IMR-90 (cell line): ENCODE measurements around the gene SEMA4D. TPM values are rescaled to one million over a fixed set of nuclear protein-coding genes. Genes with fewer than 3 reads are reported as not detected.

Experiments
- ATAC-seq: fragments of 200-7000 bp; cut with Tn5 transposase; 2 replicates; pipeline ENCODE4 v1.9.1; 2020; ENCODE audit warnings: low read depth, mild to moderate bottlenecking, moderate library complexity
- BruUV-seq: library from RNA; stranded (reverse); fragments of 400-500 nt; replicated peaks from 2 replicates; lab custom pipeline; 2021; lab: Mats Ljungman, UMichigan
- CTCF ChIA-PET: fragments of 300-600 bp; formaldehyde crosslinking; extraction: SDS; loops from one replicate; lab custom pipeline; 2021; ENCODE audit warnings: antibody characterized with exemption; lab: Yijun Ruan, JAX
- POLR2A ChIA-PET: fragments of 300-600 bp; sonication (Branson Sonifier 250); formaldehyde crosslinking; loops from one replicate; lab custom pipeline; 2022; ENCODE audit warnings: antibody characterized with exemption; ENCODE audit not compliant: unreplicated experiment; lab: Charles Lee
- DNase-seq: peaks from one replicate; pipeline ENCODE4 v3.0.0; 2013
- H2AFZ ChIP-seq: replicated peaks from 2 replicates; pipeline ENCODE3; 2013; ENCODE audit warnings: low read length, mild to moderate bottlenecking; ENCODE audit not compliant: poor library complexity
- H2AK5ac ChIP-seq: 2 replicates; pipeline ENCODE4 v1.6.1; 2013; ENCODE audit warnings: low read depth, low read length, inconsistent platforms
- H2AK9ac ChIP-seq: replicated peaks from 2 replicates; pipeline ENCODE3; 2013; ENCODE audit warnings: mild to moderate bottlenecking, low read depth, low read length, moderate library complexity; ENCODE audit not compliant: poor library complexity
- H2BK120ac ChIP-seq: 2 replicates; pipeline ENCODE4 v1.6.1; 2013; ENCODE audit warnings: low read depth, low read length, inconsistent platforms
- H2BK15ac ChIP-seq: 3 replicates; pipeline ENCODE4 v1.6.1; 2013; ENCODE audit warnings: low read depth, low read length, inconsistent platforms
- H2BK20ac ChIP-seq: 2 replicates; pipeline ENCODE4 v1.6.1; 2013; ENCODE audit warnings: low read depth, mild to moderate bottlenecking, inconsistent platforms, low read length, moderate library complexity
- H2BK5ac ChIP-seq: 2 replicates; pipeline ENCODE4 v1.6.1; 2013; ENCODE audit warnings: mild to moderate bottlenecking, low read depth, low read length, inconsistent platforms; ENCODE audit not compliant: poor library complexity, severe bottlenecking
- H3K14ac ChIP-seq: replicated peaks from 2 replicates; pipeline ENCODE4 v1.6.1; 2013; ENCODE audit warnings: low read depth, low read length, inconsistent platforms
- H3K18ac ChIP-seq: 2 replicates; pipeline ENCODE4 v1.6.1; 2013; ENCODE audit warnings: low read depth, low read length, control low read depth
- H3K23ac ChIP-seq: 2 replicates; pipeline ENCODE4 v1.6.1; 2013; ENCODE audit warnings: low read depth, low read length, inconsistent platforms
- H3K27ac ChIP-seq: 2 replicates; pipeline ENCODE4 v1.5.1; 2013; ENCODE audit warnings: mild to moderate bottlenecking, control low read depth, low read length; ENCODE audit not compliant: insufficient read depth
- H3K27me3 ChIP-seq: 2 replicates; pipeline ENCODE4 v1.6.1; 2013; ENCODE audit warnings: low read length; ENCODE audit not compliant: control insufficient read depth, insufficient read depth
- H3K36me3 ChIP-seq: 2 replicates; pipeline ENCODE4 v1.6.1; 2013; ENCODE audit warnings: low read length, mixed read lengths; ENCODE audit not compliant: control insufficient read depth, insufficient read depth
- H3K4ac ChIP-seq: 2 replicates; pipeline ENCODE4 v1.6.1; 2013; ENCODE audit warnings: low read depth, low read length, inconsistent platforms
- H3K4me1 ChIP-seq: 2 replicates; pipeline ENCODE4 v1.6.1; 2013; ENCODE audit warnings: low read length, mixed read lengths; ENCODE audit not compliant: control insufficient read depth, insufficient read depth
- H3K4me2 ChIP-seq: 2 replicates; pipeline ENCODE4 v1.6.1; 2013; ENCODE audit warnings: low read depth, mild to moderate bottlenecking, control low read depth, low read length, moderate library complexity
- H3K4me3 ChIP-seq: 2 replicates; pipeline ENCODE4 v1.5.1; 2013; ENCODE audit warnings: low read depth, mild to moderate bottlenecking, control low read depth, low read length, moderate library complexity; ENCODE audit not compliant: insufficient read depth
- H3K56ac ChIP-seq: 2 replicates; pipeline ENCODE4 v1.6.1; 2013; ENCODE audit warnings: low read length, inconsistent platforms; ENCODE audit not compliant: insufficient read depth; ENCODE audit errors: extremely low read depth
- H3K79me1 ChIP-seq, 2 experiments: 2 replicates each; pipeline ENCODE4 v1.6.1; 2013; ENCODE audit warnings: low read length in 2 of 2, inconsistent platforms in 1 of 2, low read depth in 1 of 2
- H3K9ac ChIP-seq: 2 replicates; pipeline ENCODE4 v1.6.1; 2013; ENCODE audit warnings: low read depth, low read length, control low read depth
- H3K9me1 ChIP-seq: 2 replicates; pipeline ENCODE4 v1.6.1; 2013; ENCODE audit warnings: low read length, inconsistent platforms; ENCODE audit not compliant: insufficient read depth
- H3K9me3 ChIP-seq: 2 replicates; pipeline ENCODE4 v1.6.1; 2013; ENCODE audit warnings: low read length; ENCODE audit not compliant: control insufficient read depth, insufficient read depth
- H4K20me1 ChIP-seq: 2 replicates; pipeline ENCODE4 v1.6.1; 2013; ENCODE audit warnings: low read length, inconsistent platforms; ENCODE audit not compliant: insufficient read depth
- H4K5ac ChIP-seq: 2 replicates; pipeline ENCODE4 v1.6.1; 2013; ENCODE audit warnings: mild to moderate bottlenecking, low read depth, low read length, control low read depth
- H4K8ac ChIP-seq, 2 experiments: 2 replicates each; pipeline ENCODE4 v1.6.1; 2013; ENCODE audit warnings: low read depth in 2 of 2, low read length in 2 of 2, control low read depth in 1 of 2, inconsistent platforms in 1 of 2
- H4K91ac ChIP-seq: 2 replicates; pipeline ENCODE4 v1.6.1; 2013; ENCODE audit warnings: low read depth, low read length, inconsistent platforms; ENCODE audit not compliant: insufficient read depth
- BHLHE40 ChIP-seq: fragments of 150-350 bp; IDR thresholded peaks from 2 replicates; pipeline ENCODE4 v1.6.1; 2016; ENCODE audit warnings: mild to moderate bottlenecking, low read depth, low read length
- CEBPB ChIP-seq: IDR thresholded peaks from 2 replicates; pipeline ENCODE4 v1.6.1; 2012; ENCODE audit warnings: low read depth, low read length, improper control_type of control experiment
- CHD1 ChIP-seq: IDR thresholded peaks from 2 replicates; pipeline ENCODE4 v1.6.1; 2012; ENCODE audit warnings: low read depth, low read length, improper control_type of control experiment
- FOS ChIP-seq: fragments of 150-350 bp; IDR thresholded peaks from 2 replicates; pipeline ENCODE4 v1.6.1; 2016; ENCODE audit warnings: low read depth, low read length
- MAFK ChIP-seq: IDR thresholded peaks from 2 replicates; pipeline ENCODE4 v1.6.1; 2012; ENCODE audit warnings: low read depth, low read length, improper control_type of control experiment
- MAZ ChIP-seq: IDR thresholded peaks from 2 replicates; pipeline ENCODE4 v1.6.1; 2012; ENCODE audit warnings: low read depth, mild to moderate bottlenecking, low read length, improper control_type of control experiment, moderate library complexity, borderline replicate concordance
- MXI1 ChIP-seq: IDR thresholded peaks from 2 replicates; pipeline ENCODE4 v1.6.1; 2012; ENCODE audit warnings: low read depth, mild to moderate bottlenecking, low read length, moderate library complexity, borderline replicate concordance
- NFE2L2 ChIP-seq: fragments of 150-350 bp; IDR thresholded peaks from 2 replicates; pipeline ENCODE4 v1.6.1; 2016; ENCODE audit warnings: low read depth, mild to moderate bottlenecking, low read length
- POLR2A ChIP-seq: IDR thresholded peaks from 2 replicates; pipeline ENCODE4 v1.6.1; 2012; ENCODE audit warnings: mild to moderate bottlenecking, low read depth, low read length
- RAD21 ChIP-seq: IDR thresholded peaks from 2 replicates; pipeline ENCODE4 v1.6.1; 2012; ENCODE audit warnings: low read length, improper control_type of control experiment
- RCOR1 ChIP-seq: IDR thresholded peaks from 2 replicates; pipeline ENCODE4 v1.6.1; 2012; ENCODE audit warnings: mild to moderate bottlenecking, low read length, improper control_type of control experiment; ENCODE audit not compliant: insufficient replicate concordance
- RFX5 ChIP-seq: IDR thresholded peaks from 2 replicates; pipeline ENCODE4 v1.8.0; 2012; ENCODE audit warnings: low read depth, mild to moderate bottlenecking, low read length, moderate library complexity
- SMC3 ChIP-seq: fragments of 150-350 bp; IDR thresholded peaks from 2 replicates; pipeline ENCODE4 v1.6.1; 2016; ENCODE audit warnings: low read depth, mild to moderate bottlenecking, antibody characterized with exemption, low read length, moderate library complexity
- USF2 ChIP-seq: fragments of 150-350 bp; IDR thresholded peaks from 2 replicates; pipeline ENCODE4 v1.6.1; 2017; ENCODE audit warnings: mild to moderate bottlenecking, antibody characterized with exemption, low read length, low read depth
- WGBS, 2 experiments: methylation state at CpG; one replicate each; pipeline versions ENCODE4 v1.1.5 to v1.1.7; 2013; ENCODE audit warnings: missing lambda C conversion rate in 2 of 2; ENCODE audit not compliant: insufficient read length in 1 of 2; ENCODE audit errors: extremely low coverage in 2 of 2; 5-methylcytosine and 5-hydroxymethylcytosine counted together
- dilution Hi-C: fragments of 300-500 bp; cut with HindIII; formaldehyde crosslinking; loops from one replicate; pipeline ENCODE4 v1.14.3; 2018; ENCODE audit warnings: low sequenced_read_pairs; ENCODE audit not compliant: unreplicated experiment
- in situ Hi-C: fragments of 300-500 bp; cut with MboI; formaldehyde crosslinking; loops from 3 replicates; pipeline ENCODE4 v1.14.3; 2019; ENCODE audit warnings: low sequenced_read_pairs, inconsistent platforms, mixed read lengths
- intact Hi-C: fragments of 100-400 bp; cut with micrococcal nuclease; formaldehyde crosslinking; loops from 2 replicates; pipeline ENCODE4 v1.10.0; 2022
- polyA plus RNA-seq, 3 experiments: library from polyadenylated mRNA; depleted of rRNA; stranded (reverse); fragments of >200 nt; gene quantifications; 2 replicates each; pipeline ENCODE4 v1.2.3, GENCODE V29; 2012; ENCODE audit warnings: low replicate concordance in 1 of 3
- total RNA-seq: library from RNA; depleted of rRNA; stranded (reverse); fragments of >200 nt; gene quantifications from 2 replicates; pipeline ENCODE4 v1.2.3, GENCODE V29; 2012
- TF ChIP-seq, protein P1 (sequence below): fragments of 150-350 bp; IDR thresholded peaks from 2 replicates; pipeline ENCODE4 v1.6.1; 2016; ENCODE audit warnings: low read depth, mild to moderate bottlenecking, low read length, moderate library complexity, borderline replicate concordance
- TF ChIP-seq, protein P2 (sequence below): conservative IDR thresholded peaks from 2 replicates; pipeline ENCODE4 v1.5.1; 2012; ENCODE audit warnings: mild to moderate bottlenecking, low read depth, low read length, improper control_type of control experiment

The SEMA4D gene
- total and polyA plus RNA-seq, 2 of the 4 experiments (the other 2 are of a cell fraction) = 0.90 to 1.5 TPM

- H3K27ac ChIP-seq = peak overlapping the region; percentile 98
Observed at GRCh38 chr9:89474939-89475338, 23.0 kb downstream of the SEMA4D start.

More at GRCh38 chr9:89474939-89475338, 23.0 kb downstream of the SEMA4D start:
- POLR2A ChIA-PET = no interaction called here
- no peak for TF ChIP-seq NFE2L2
- TF ChIP-seq RAD21 = no peak
- no peak for TF ChIP-seq POLR2A
- no peak for TF ChIP-seq RCOR1
- TF ChIP-seq MAFK = no peak
- no peak for TF ChIP-seq FOS
- TF ChIP-seq USF2 = no peak
- TF ChIP-seq CHD1 = no peak
- no peak for TF ChIP-seq CEBPB
- TF ChIP-seq, protein P1, sequence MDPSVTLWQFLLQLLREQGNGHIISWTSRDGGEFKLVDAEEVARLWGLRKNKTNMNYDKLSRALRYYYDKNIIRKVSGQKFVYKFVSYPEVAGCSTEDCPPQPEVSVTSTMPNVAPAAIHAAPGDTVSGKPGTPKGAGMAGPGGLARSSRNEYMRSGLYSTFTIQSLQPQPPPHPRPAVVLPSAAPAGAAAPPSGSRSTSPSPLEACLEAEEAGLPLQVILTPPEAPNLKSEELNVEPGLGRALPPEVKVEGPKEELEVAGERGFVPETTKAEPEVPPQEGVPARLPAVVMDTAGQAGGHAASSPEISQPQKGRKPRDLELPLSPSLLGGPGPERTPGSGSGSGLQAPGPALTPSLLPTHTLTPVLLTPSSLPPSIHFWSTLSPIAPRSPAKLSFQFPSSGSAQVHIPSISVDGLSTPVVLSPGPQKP = no peak
- no peak for TF ChIP-seq BHLHE40
- no peak for TF ChIP-seq SMC3
- no peak for TF ChIP-seq MXI1
- no peak for TF ChIP-seq RFX5
- no peak for TF ChIP-seq MAZ
- TF ChIP-seq, protein P2, sequence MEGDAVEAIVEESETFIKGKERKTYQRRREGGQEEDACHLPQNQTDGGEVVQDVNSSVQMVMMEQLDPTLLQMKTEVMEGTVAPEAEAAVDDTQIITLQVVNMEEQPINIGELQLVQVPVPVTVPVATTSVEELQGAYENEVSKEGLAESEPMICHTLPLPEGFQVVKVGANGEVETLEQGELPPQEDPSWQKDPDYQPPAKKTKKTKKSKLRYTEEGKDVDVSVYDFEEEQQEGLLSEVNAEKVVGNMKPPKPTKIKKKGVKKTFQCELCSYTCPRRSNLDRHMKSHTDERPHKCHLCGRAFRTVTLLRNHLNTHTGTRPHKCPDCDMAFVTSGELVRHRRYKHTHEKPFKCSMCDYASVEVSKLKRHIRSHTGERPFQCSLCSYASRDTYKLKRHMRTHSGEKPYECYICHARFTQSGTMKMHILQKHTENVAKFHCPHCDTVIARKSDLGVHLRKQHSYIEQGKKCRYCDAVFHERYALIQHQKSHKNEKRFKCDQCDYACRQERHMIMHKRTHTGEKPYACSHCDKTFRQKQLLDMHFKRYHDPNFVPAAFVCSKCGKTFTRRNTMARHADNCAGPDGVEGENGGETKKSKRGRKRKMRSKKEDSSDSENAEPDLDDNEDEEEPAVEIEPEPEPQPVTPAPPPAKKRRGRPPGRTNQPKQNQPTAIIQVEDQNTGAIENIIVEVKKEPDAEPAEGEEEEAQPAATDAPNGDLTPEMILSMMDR = no peak
- WGBS, 2 experiments = no CpG with 5 or more reads among the region's 3 CpGs
- CTCF ChIA-PET = no interaction called here
- H3K9ac ChIP-seq = peak overlapping the region; percentile 65; the same call in 1 of the 2 replicates
- no peak overlapping the region for H3K4me3 ChIP-seq
- H4K5ac ChIP-seq = peak overlapping the region; percentile 97
- H3K9me1 ChIP-seq = peaks cover 16% of the 10 kb centered on the region
- H2BK5ac ChIP-seq = peak overlapping the region; percentile 84
- H2AK9ac ChIP-seq = peak overlapping the region; percentile 44
- H3K23ac ChIP-seq = peak overlapping the region; percentile 92
- no peak overlapping the region for H2AFZ ChIP-seq
- H2BK120ac ChIP-seq = peak overlapping the region; percentile 95
- in situ Hi-C loops = no loop called here
- H4K91ac ChIP-seq = peak overlapping the region; percentile 87
- peak overlapping the region; percentile 99 for H3K18ac ChIP-seq
- ATAC-seq = no peak
- peak overlapping the region; percentile 99 for H2AK5ac ChIP-seq
- BruUV-seq = no TSS peak
- peak overlapping the region; percentile 63; the same call in 2 of the 3 replicates for H2BK15ac ChIP-seq
- H4K8ac ChIP-seq = peak overlapping the region; percentile 54 to 84
- H3K36me3 ChIP-seq = peaks cover 3% of the 10 kb centered on the region; the same call in 1 of the 2 replicates
- H3K79me1 ChIP-seq = peaks cover 0 to 7% of the 10 kb centered on the region in 2 experiments; a peak in 2 of 4 replicates
- H3K27me3 ChIP-seq = no peaks in the 10 kb centered on the region
- H4K20me1 ChIP-seq = no peaks in the 10 kb centered on the region
- H3K4me2 ChIP-seq = no peak overlapping the region; the same call in 1 of the 2 replicates
- H3K9me3 ChIP-seq = no peaks in the 10 kb centered on the region
- dilution Hi-C loops = no loop called here
- peak overlapping the region; percentile 94 for H2BK20ac ChIP-seq
- H3K4me1 ChIP-seq = peaks cover 28% of the 10 kb centered on the region
- intact Hi-C loops = loop anchor here (2.0 kb wide), 1 partner anchor 24 kb away; the partner anchor contains the start of gene SEMA4D
- DNase-seq = no peak
- peak overlapping the region; percentile 89 for H3K14ac ChIP-seq
- H3K4ac ChIP-seq = peak overlapping the region; percentile 98
- peak overlapping the region; percentile 89; the same call in 1 of the 2 replicates for H3K56ac ChIP-seq
